CD14-positive monocyte (primary cell): ENCODE measurements around the gene COL4A4. TPM values are rescaled to one million over a fixed set of nuclear protein-coding genes. Genes with fewer than 3 reads are reported as not detected.

Experiments
- DNase-seq, 3 donors: peaks; one replicate each; pipeline ENCODE4 v3.0.0-alpha.2; 2011 to 2022
- H2AFZ ChIP-seq: 2 replicates; pipeline ENCODE4 v1.6.0; 2012; ENCODE audit warnings: mild to moderate bottlenecking, low read depth, low read length, inconsistent platforms; ENCODE audit not compliant: insufficient read depth, poor library complexity, severe bottlenecking
- H3K27ac ChIP-seq, 2 donors: 1 replicate in 1 of 2; 2 replicates in 1 of 2; pipeline ENCODE4 v1.5.1; 2012 to 2013; ENCODE audit warnings: low read length in 2 of 2, control low read depth in 1 of 2, inconsistent platforms in 1 of 2, low read depth in 1 of 2, mild to moderate bottlenecking in 1 of 2
- H3K27me3 ChIP-seq, 2 donors: one replicate each; pipeline versions ENCODE4 v1.6.0 to v1.6.1; 2011 to 2013; ENCODE audit warnings: low read length in 2 of 2; ENCODE audit not compliant: control insufficient read depth in 2 of 2, insufficient read depth in 2 of 2
- H3K36me3 ChIP-seq, 2 donors: replicated peaks in 1 of 2; 1 replicate in 1 of 2; 2 replicates in 1 of 2; pipeline versions ENCODE4 v1.5.1 to v1.6.1; 2012 to 2013; ENCODE audit warnings: low read length in 2 of 2, control low read depth in 1 of 2, inconsistent platforms in 1 of 2, mild to moderate bottlenecking in 1 of 2; ENCODE audit not compliant: insufficient read depth in 2 of 2, control insufficient read depth in 1 of 2
- H3K4me1 ChIP-seq, 2 donors: 1 replicate in 1 of 2; 2 replicates in 1 of 2; pipeline versions ENCODE4 v1.5.1 to v1.6.1; 2012 to 2013; ENCODE audit warnings: low read length in 2 of 2, control low read depth in 1 of 2, inconsistent platforms in 1 of 2, mild to moderate bottlenecking in 1 of 2, moderate library complexity in 1 of 2; ENCODE audit not compliant: insufficient read depth in 2 of 2, control insufficient read depth in 1 of 2
- H3K4me2 ChIP-seq: replicated peaks from 2 replicates; pipeline ENCODE3; 2012; ENCODE audit warnings: low read length, moderate library complexity, mild to moderate bottlenecking; ENCODE audit not compliant: poor library complexity, severe bottlenecking; ENCODE audit errors: extremely low read depth
- H3K4me3 ChIP-seq, 3 experiments: fragments of 200-600 bp in 1 of 3; sonication (generic) in 1 of 3; replicated peaks in 1 of 3; 1 replicate in 2 of 3; 2 replicates in 1 of 3; pipeline ENCODE4 v1.5.1; 2011 to 2013; ENCODE audit warnings: low read length in 3 of 3, mild to moderate bottlenecking in 3 of 3, control low read depth in 2 of 3, low read depth in 2 of 3, inconsistent platforms in 1 of 3, moderate library complexity in 1 of 3
- H3K79me2 ChIP-seq: 2 replicates; pipeline ENCODE4 v1.6.0; 2012; ENCODE audit warnings: mild to moderate bottlenecking, control low read depth, inconsistent platforms, low read length, moderate library complexity; ENCODE audit not compliant: insufficient read depth
- H3K9ac ChIP-seq: 2 replicates; pipeline ENCODE4 v1.6.0; 2017; ENCODE audit warnings: low read length, mild to moderate bottlenecking; ENCODE audit not compliant: insufficient read depth, poor library complexity, severe bottlenecking
- H3K9me3 ChIP-seq, 2 donors: replicated peaks in 1 of 2; 1 replicate in 1 of 2; 2 replicates in 1 of 2; pipeline versions ENCODE4 v1.5.1 to v1.6.1; 2012 to 2013; ENCODE audit warnings: low read length in 2 of 2, control low read depth in 1 of 2; ENCODE audit not compliant: control insufficient read depth in 1 of 2, insufficient read depth in 1 of 2
- H4K20me1 ChIP-seq: 2 replicates; pipeline ENCODE4 v1.6.0; 2012; ENCODE audit warnings: mild to moderate bottlenecking, low read length, control low read depth, moderate library complexity; ENCODE audit not compliant: insufficient read depth
- H3K27ac Mint-ChIP-seq, 7 donors: one replicate each; pipeline ENCODE4 v1.8.0; 2020; ENCODE audit warnings: mild to moderate bottlenecking in 7 of 7, mixed read lengths in 7 of 7, moderate library complexity in 6 of 7, inconsistent platforms in 2 of 7
- H3K27me3 Mint-ChIP-seq, 3 donors: one replicate each; pipeline ENCODE4 v1.8.0; 2021 to 2022; ENCODE audit warnings: low read depth in 3 of 3, mild to moderate bottlenecking in 3 of 3, mixed read lengths in 3 of 3, moderate library complexity in 3 of 3, inconsistent platforms in 1 of 3
- H3K36me3 Mint-ChIP-seq, 2 donors: one replicate each; pipeline ENCODE4 v1.8.0; 2020; ENCODE audit warnings: mixed read lengths in 2 of 2, inconsistent platforms in 1 of 2, mild to moderate bottlenecking in 1 of 2
- H3K4me1 Mint-ChIP-seq: one replicate; pipeline ENCODE4 v1.8.0; 2020; ENCODE audit warnings: mild to moderate bottlenecking, mixed read lengths
- H3K4me3 Mint-ChIP-seq, 2 donors: one replicate each; pipeline ENCODE4 v1.8.0; 2020; ENCODE audit warnings: mild to moderate bottlenecking in 2 of 2, mixed read lengths in 2 of 2, moderate library complexity in 1 of 2
- H3K9me3 Mint-ChIP-seq, 7 donors: one replicate each; pipeline ENCODE4 v1.8.0; 2020 to 2022; ENCODE audit warnings: mixed read lengths in 7 of 7, mild to moderate bottlenecking in 6 of 7, moderate library complexity in 6 of 7, inconsistent platforms in 2 of 7
- WGBS: methylation state at CpG from one replicate; pipeline ENCODE4 v1.1.5; 2013; ENCODE audit warnings: missing lambda C conversion rate; ENCODE audit not compliant: insufficient coverage; 5-methylcytosine and 5-hydroxymethylcytosine counted together
- intact Hi-C, 2 donors: fragments of 100-400 bp; cut with micrococcal nuclease; formaldehyde crosslinking; loops; one replicate each; pipeline versions ENCODE4 v1.15.0 to v1.15.1; 2023
- polyA plus RNA-seq, 3 donors: library from polyadenylated mRNA; depleted of rRNA in 1 of 3; unstranded in 2 of 3; stranded (reverse) in 1 of 3; fragments of 300-500 nt in 2 of 3; fragments of >200 nt in 1 of 3; fragmentation: Illumina TruSeq in 2 of 3; gene quantifications; 1 replicate in 2 of 3; 2 replicates in 1 of 3; pipeline ENCODE4 v1.2.3, GENCODE V29; 2012 to 2021
- TF ChIP-seq, protein P1 (sequence below): fragments of 200-600 bp; IDR thresholded peaks from one replicate; pipeline ENCODE4 v1.8.0; 2022; ENCODE audit warnings: antibody characterized with exemption, mild to moderate bottlenecking

COL4A4 gene
- polyA plus RNA-seq, 3 donors, result 0.03 TPM; not detected in 2

GRCh38 chr2:227115761-227116160 is 48.2 kb downstream of the COL4A4 start:
- Histone ChIP-seq H3K27ac (no peak overlapping the region), H3K4me3 (no peak overlapping the region), H3K79me2 (no peaks in the 10 kb centered on the region), H3K9me3 (no peaks in the 10 kb centered on the region), H3K27me3 (no peaks in the 10 kb centered on the region), H3K36me3 (no peaks in the 10 kb centered on the region), H3K4me1 (no peaks in the 10 kb centered on the region), H3K9ac (no peak overlapping the region), H3K4me2 (no peak overlapping the region), H2AFZ (no peak overlapping the region), H4K20me1 (no peaks in the 10 kb centered on the region)
- intact Hi-C loops, result no loop called here
- TF ChIP-seq, protein P1, sequence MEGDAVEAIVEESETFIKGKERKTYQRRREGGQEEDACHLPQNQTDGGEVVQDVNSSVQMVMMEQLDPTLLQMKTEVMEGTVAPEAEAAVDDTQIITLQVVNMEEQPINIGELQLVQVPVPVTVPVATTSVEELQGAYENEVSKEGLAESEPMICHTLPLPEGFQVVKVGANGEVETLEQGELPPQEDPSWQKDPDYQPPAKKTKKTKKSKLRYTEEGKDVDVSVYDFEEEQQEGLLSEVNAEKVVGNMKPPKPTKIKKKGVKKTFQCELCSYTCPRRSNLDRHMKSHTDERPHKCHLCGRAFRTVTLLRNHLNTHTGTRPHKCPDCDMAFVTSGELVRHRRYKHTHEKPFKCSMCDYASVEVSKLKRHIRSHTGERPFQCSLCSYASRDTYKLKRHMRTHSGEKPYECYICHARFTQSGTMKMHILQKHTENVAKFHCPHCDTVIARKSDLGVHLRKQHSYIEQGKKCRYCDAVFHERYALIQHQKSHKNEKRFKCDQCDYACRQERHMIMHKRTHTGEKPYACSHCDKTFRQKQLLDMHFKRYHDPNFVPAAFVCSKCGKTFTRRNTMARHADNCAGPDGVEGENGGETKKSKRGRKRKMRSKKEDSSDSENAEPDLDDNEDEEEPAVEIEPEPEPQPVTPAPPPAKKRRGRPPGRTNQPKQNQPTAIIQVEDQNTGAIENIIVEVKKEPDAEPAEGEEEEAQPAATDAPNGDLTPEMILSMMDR, result no peak
- no peak for DNase-seq
- Mint-ChIP-seq H3K36me3 (no peaks in the 10 kb centered on the region), H3K4me3 (no peak overlapping the region), H3K27me3 (peaks cover under 1 to 6% (median 6%) of the 10 kb centered on the region in 3 donors), H3K27ac (no peak overlapping the region), H3K4me1 (peaks cover 5% of the 10 kb centered on the region), H3K9me3 (no peaks in the 10 kb centered on the region)
- 100% methylated on average over 3 of the region's 5 CpGs for WGBS

DNA sequence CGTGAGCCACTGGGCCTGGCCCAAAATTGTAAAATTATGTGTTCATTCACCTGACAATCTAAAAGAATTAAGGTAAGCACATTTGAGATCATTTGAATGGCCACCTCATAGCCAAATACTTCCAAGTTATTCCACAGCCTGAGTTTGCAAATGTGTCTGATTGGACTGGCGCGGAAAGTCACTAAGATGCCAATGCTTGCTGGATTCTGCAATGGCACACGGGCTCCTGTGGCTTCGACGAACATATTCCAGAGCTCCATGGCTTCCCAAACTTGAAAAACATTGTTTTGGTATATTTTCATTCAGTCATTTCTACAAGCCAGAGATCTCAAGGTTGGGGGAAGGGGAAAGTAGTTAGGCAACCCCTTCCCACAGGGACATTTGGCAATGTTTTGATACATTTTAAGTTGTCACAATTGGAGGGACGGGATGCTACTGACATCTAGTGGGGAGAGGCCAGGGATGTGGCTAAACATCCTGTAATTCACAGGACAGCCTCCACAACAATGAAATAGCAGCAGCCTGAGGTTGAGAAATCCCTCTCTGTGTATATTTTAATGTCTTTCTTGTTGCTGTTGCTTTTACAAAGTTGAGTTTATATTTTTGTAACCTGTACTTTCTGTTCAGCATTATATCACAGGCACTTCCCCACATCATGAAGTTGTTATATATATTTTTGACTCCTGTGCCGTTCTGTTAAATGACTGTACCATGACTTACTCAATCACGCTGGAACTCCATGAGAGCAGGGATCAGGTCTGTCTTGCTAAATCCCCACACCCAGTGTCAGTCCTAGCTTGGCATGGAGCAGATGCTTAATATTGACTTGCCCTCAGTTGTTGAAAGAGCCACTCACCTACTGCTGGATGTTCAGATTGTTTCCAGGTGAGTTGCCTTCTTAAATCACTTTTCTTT is 56.9 kb downstream of the COL4A4 start:
- Histone ChIP-seq H3K9ac (no peak overlapping the region), H3K79me2 (no peaks in the 10 kb centered on the region), H3K4me2 (no peak overlapping the region), H3K27me3 (no peaks in the 10 kb centered on the region), H3K9me3 (no peaks in the 10 kb centered on the region), H3K27ac (no peak overlapping the region), H3K36me3 (no peaks in the 10 kb centered on the region), H4K20me1 (no peaks in the 10 kb centered on the region), H3K4me1 (no peaks in the 10 kb centered on the region), H2AFZ (no peak overlapping the region), H3K4me3 (no peak overlapping the region)
- no peak overlapping the region for H3K27ac Mint-ChIP-seq
- intact Hi-C loops, result loop anchor here (10.0 kb wide), 2 partner anchors 1432 to 1442 kb away; no protein-coding TSS in a partner anchor
- H3K4me1 Mint-ChIP-seq, result peaks cover 2% of the 10 kb centered on the region
- H3K9me3 Mint-ChIP-seq, result no peaks in the 10 kb centered on the region
- DNase-seq, result peak; percentile 8 to 32 (median 26)
- no peak overlapping the region for H3K4me3 Mint-ChIP-seq
- peaks cover 0 to 4% (median 3%) of the 10 kb centered on the region in 3 donors for H3K27me3 Mint-ChIP-seq
- TF ChIP-seq, protein P1, result peak; percentile 59
- 81% methylated on average over 4 of the region's 9 CpGs for WGBS
- no peaks in the 10 kb centered on the region for H3K36me3 Mint-ChIP-seq
